Stimulated activated CD4-positive, alpha-beta T cell treated with anti-CD3 and anti-CD28 coated beads, Interleukin-2, amount 100 ng/mL, for 4 hours (primary cell): ENCODE measurements around the gene HEMK1.

Experiments
- DNase-seq: peaks from one replicate; pipeline ENCODE4 v3.0.0-alpha.2; 2020; ENCODE audit warnings: low read depth

HEMK1 gene, protein sequence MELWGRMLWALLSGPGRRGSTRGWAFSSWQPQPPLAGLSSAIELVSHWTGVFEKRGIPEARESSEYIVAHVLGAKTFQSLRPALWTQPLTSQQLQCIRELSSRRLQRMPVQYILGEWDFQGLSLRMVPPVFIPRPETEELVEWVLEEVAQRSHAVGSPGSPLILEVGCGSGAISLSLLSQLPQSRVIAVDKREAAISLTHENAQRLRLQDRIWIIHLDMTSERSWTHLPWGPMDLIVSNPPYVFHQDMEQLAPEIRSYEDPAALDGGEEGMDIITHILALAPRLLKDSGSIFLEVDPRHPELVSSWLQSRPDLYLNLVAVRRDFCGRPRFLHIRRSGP

GRCh38 chr3:50568947-50569749 lies at the start of gene HEMK1:
HEMK1 (plus strand) TSS chr3:50569522; CDS start chr3:50571105, 1,583 bp downstream.
- peak; percentile 88 for DNase-seq

DNA sequence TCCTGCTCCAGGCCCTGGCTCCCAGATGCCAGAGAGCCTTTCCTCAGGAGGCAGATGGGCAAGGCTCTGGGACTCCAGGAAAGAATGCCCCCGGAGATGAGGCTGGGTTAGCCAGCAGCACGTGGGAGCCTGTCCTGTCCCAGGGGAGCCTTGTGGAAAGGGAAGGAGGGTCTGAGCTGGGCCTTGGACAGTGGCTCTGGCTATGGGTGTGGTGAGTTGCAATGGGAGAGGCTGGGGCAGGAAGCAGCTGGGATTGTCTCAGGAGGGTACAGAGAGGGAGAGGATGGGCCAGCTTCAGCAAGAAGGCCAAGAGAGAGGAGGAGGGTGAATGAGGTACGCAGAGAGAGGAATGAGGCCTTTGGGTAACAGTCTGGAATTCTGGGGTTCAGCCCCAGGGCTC lies 48.5 kb upstream of the HEMK1 start:
- no peak for DNase-seq

DNA sequence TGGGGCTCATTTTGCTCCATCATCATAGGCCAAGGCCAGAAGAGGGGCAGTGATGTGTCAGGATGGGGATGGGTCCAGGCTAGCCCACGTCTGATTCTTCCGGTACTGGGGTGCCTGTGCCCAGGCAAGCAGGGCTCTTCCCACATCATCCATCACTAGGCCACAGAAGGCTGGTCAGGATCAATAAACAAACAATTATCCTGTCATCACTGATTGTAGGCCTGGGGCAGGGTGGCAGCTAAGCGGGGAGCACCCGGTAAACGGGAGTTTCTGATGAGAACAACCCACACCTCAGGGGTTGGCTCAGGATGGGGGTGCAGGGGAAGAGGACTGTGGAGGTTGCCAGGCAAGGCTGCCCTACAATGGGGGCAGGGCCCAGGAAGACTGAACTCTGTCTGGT lies 47.8 kb upstream of the HEMK1 start:
- DNase-seq, result no peak

DNA sequence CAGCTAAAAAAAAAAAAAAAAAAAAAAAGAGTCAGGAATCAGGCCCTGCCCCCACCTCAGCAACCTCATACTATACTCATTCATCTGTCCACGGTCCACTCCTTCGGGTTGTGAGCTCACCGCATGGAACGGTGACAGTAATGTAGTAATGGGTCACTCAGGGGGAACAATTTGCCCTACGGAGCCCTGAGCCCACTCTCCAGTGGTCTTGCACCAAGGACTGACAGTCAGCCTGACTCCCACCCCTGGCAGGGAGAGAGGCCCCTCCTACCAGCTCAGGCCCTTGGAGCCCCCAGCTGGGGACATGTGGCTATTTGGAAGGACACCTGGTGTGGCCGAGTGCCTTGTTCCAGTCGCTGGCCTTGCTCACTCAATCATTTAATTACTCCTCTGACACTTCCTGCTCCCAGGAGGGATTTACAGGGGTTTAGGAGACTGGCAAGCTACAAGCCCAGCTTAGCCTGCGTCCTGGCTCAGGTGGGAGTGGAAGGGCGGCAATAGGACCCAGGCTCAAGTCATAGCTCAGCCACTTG lies 46.0 kb upstream of the HEMK1 start:
- DNase-seq, result no peak

- no peak for DNase-seq
Measured at GRCh38 chr3:50524746-50525145, 44.6 kb upstream of the HEMK1 start.

GRCh38 chr3:50525191-50525910 lies 44.0 kb upstream of the HEMK1 start:
- no peak for DNase-seq

GRCh38 chr3:50525987-50526386 lies 43.3 kb upstream of the HEMK1 start:
- DNase-seq, result peak; percentile 26

- no peak for DNase-seq
Measured at GRCh38 chr3:50530001-50530970, 39.0 kb upstream of the HEMK1 start.

- DNase-seq, result no peak
Measured at GRCh38 chr3:50531201-50531600, 38.1 kb upstream of the HEMK1 start.

DNA sequence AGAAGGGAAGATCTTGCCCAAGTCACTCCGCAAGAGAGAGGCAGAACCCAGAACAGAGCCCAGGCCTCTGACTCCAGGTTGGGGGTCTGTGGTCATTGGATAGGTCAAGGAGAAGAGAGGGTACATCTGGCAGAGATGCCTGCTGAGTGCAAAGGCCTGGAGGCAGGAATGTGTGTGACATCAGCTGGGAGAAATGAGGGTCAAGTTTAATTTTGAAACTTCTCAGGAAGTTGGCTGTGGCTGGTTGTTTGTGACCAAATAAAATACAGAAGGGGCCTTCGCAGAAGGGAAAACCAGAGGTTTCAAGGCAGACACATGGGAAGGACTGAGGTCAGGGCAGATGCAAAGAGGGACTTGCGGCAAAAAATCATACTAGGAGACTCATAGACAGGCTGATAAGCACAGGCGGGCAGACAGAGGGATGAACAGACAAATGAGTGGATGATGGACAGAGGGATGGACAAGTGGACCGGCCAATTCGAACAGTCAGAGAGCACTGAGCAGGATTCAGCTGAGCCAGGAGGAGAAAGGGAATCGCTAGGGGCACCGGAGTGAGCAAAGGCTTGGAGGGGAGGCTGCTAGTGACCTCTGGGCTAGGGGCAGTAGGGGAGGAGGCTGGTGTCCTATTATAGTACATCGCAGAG lies 37.1 kb upstream of the HEMK1 start:
- DNase-seq, result no peak

DNA sequence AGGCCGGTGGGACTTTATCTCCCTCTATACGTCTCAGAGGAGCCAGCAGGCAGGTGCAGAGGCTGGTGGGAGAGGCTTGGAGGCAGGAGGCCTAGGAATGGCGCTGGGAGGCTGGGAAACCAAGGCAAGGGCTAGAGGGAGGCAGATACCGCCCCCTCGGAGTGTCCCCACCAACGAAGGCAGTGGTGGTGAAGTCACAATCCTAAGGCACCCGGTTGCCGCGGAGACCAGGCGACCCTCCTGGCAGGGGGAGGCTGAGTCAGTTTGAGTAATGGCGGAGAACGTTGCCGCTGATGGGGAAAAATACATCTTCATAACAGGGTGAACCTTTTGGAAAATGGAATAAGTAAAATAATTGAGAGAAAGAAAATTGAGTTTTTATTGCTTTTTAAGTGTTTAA lies 36.0 kb upstream of the HEMK1 start:
- no peak for DNase-seq

DNA sequence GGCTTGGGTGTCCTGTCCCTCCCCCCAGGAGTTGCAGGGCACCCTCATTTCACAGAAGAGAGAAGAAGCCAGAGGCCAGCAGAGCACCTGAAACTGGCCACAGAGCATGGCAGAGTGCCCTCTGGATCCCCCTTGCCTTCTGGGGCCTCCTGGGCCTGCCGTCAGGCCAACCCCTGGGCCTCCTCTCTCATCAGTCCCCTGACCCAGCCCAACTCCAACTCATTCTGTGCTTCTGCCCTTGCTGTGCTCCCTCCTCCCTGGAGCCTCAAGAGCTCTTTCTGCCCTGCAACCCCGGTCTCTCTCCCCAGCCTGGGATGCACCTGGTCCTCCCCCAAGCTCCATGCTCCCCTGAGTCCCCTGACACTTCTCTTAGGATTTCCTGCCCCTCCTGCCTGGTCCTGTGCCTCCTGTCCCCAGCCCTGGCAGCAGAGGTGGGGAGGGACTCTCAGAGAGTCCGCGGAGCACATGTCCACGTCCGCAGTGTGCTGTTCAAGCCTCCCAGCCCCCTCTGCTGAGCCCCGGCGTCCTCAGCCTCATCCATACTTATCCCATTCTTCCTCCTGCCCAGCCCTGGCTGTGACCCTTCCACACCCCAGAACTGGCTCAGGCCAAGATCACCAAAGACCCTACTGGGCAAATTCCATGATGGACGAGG lies 35.4 kb upstream of the HEMK1 start:
- DNase-seq, result no peak

GRCh38 chr3:50534681-50535330 lies 34.5 kb upstream of the HEMK1 start:
- DNase-seq, result no peak

DNA sequence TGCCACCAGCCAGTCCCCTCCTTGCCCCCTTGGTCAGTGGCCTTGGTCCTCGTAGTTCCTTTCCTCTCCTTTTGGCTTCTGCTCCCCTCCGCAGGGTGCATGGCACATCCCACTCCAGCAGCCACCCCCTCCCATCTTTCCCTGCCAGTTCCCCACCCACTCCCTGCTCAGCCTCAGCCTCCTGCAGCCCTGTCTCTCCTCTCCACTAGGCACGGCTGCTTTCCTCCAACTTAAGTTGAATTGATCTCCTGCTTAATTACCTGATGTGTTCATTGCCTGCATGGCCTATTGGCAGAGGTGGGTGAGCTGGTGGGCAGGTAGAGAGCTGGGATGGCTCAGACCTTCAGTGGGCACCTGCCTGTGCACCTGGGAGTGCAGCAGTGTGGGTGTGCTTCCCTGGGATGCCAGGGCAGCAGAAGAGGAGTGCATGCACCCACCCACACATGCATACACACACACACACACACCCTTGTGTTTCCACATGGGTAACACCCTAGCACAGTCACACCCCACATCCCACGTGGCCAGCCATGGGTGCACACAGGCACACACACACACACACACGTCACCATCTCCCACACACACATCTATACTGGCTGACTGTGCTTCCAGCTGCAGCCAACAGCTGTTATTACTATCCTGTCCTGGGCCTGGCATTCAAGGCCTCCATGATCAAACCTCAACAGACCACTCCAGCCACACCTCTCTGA lies 32.7 kb upstream of the HEMK1 start:
- no peak for DNase-seq

GRCh38 chr3:50537421-50538129 lies 31.7 kb upstream of the HEMK1 start:
- no peak for DNase-seq

DNA sequence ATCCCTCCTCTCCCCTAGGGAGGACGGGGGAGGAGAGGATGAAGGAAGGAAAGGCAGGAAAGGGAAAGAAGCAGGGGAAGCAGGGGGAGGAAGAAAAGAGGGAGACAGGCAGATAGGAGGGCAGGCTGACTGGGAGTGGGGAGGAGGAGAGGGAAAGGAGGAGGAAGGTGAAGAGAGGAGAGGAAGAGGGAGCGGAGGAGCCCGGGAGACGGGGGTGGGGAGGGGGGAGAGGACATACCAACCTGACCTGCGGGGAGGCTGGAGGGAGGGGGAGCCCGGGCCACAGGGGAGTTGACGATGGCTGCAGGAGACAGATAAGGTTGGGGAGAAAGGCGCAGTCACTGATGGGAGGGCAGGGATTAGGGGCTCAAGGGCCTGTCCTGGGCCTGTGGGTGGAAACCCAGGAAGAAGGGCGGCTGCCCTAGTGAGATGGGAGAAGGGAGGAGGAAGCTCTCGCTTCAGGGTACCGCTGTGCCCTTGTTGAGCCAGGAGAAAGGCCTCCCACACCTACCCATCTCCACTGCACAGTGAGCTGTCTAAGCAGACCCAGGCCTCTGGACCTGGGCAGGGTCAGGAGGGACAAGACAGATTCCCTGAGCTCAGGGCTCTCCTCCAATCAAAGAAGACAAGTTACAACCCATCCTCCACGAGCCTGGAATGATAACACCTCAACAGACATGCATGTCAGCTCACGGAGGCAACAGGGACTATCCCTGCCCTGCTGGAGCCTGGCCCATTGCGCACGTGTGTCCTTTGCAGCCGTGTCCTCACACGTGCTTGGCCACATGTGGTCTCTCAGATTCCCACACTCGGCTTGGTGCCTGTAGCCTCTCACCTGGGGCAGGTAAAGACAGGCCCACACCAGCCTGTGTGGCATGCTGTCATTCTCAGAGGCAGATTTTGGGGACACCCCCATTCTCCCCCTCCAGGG lies 29.7 kb upstream of the HEMK1 start:
- DNase-seq, result no peak
